Daoy (cell line): ENCODE measurements around the gene PDE9A. TPM values are rescaled to one million over a fixed set of nuclear protein-coding genes. Genes with fewer than 3 reads are reported as not detected.

Source experiments
- DNase-seq: peaks from one replicate; pipeline ENCODE4 v3.0.0-alpha.2; 2015; ENCODE audit warnings: low read depth
- total RNA-seq: library from RNA; depleted of rRNA; stranded (reverse); fragments of >200 nt; shearing (Covaris generic); gene quantifications from 2 replicates; pipeline ENCODE4 v1.2.3, GENCODE V29; 2014

The PDE9A gene
- total RNA-seq, 1 experiment from 2014 or later, result 0.17 TPM

DNA sequence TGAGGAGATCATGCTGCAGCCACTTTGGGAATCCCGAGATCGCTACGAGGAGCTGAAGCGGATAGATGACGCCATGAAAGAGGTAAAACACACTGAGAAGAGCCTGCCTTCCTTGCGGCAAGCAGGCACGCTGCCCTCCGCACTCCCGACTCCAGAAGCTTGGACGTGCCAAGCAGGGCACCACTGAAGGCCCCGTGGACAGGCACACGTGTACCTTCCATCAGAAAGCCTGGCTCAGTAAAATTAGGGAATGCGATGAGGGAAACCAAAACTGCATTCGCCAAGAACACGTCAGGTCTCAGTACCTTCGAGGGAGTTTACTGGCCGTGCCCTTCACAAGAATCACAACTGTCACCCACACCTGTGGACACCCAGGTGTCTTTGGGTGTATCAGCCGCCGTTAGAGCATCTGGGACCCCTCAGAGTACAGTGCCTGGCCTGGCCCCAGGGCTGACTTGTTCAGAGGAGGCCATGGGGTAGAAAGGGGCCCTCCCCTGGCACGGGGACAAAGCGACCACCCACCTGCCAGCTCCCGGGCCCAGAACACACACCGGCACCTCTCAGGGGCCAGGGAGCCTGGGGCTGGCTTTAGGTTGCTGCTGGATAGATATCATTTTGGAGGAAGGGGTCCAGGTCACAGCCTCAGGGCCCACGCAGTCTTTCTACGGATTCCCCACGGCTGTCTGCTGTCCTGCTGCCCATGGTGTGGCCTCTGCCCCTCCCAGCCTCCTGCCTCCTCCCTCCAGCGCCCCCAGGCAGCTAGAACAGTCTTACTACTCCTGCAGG lies 117.5 kb downstream of the PDE9A start:
- no peak for DNase-seq

DNA sequence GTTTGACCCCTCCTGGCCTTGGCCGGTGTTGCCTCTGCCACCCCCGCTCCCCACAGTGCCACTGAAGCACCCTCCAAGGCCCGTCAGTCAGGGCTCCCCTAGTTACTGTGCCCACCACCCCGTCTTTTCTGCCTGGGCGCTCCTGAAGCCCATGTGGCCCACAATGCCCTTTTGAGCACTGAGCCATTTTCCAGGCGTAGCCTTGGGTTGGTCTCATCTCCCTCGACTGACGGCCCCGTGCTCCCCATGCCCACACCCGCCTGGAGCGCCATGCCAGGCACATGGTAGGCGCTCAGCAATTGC lies 118.0 kb downstream of the PDE9A start:
- no peak for DNase-seq

DNA sequence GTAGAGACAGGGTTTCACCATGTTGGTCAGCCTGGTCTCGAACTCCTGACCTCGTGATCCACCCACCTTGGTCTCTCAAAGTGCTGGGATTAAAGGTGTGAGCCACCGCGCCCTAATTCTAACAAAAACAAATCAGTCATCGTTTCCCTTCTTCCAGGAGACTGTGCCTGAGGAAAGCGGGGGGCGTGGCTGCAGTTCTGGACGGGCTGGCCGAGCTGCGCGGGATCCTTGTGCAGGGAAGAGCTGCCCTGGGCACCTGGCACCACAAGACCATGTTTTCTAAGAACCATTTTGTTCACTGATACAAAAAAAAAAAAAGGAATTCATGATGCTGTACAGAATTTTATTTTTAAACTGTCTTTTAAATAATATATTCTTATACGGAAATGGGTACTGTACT lies 121.7 kb downstream of the PDE9A start:
- no peak for DNase-seq

DNA sequence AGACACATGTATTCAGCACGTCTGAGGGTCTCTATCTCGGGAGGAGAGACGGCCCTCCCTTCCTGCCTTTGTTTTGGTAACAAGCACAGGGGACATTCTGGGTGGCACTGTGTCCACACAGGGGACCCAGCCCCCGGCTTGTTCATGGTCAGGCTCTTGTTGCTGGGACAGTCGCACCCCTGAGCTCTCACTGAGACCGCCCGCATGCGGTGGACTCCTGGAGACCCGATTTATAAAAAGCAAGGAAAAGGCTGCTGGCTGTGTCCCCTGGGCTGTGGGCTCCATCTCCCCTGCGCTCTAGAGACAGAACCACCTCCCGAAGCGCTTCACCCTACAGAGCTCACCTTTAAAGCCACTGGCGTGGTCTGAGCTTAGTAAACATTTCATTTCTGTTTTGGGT lies 122.5 kb downstream of the PDE9A start:
- DNase-seq, result no peak

DNA sequence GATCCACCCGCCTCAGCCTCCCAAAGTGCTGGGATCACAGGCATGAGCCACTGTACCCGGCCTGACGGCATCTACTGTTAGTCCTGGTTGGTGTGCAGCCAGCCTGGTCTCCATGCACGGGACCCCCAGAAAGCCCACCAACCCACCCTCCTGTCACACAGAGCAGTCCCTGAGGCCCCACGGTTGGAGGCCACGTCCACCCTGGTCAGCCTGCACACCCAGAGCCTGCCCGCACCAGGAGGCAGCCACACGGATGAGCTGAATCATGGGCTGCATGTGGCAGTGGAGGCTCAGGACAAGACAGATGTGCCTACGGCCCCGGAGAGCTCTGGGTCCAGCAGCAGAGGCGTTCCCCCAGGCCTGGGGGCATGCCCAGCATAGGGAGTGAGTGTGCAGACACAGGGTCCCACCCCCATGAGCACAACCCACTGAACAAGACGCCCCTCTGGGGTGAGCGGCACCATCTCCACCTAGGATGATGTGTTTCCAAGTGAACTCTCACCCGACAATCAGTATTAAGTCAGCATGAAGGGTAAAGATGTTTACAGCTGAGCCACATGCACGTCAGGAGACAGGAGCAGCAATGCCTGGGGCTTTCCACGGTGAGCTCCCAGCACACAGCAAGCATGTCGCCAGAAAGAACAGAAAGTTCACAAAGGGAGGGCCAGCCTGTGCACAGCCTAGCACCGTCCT lies 123.8 kb downstream of the PDE9A start:
- DNase-seq, result peak; percentile 49

DNA sequence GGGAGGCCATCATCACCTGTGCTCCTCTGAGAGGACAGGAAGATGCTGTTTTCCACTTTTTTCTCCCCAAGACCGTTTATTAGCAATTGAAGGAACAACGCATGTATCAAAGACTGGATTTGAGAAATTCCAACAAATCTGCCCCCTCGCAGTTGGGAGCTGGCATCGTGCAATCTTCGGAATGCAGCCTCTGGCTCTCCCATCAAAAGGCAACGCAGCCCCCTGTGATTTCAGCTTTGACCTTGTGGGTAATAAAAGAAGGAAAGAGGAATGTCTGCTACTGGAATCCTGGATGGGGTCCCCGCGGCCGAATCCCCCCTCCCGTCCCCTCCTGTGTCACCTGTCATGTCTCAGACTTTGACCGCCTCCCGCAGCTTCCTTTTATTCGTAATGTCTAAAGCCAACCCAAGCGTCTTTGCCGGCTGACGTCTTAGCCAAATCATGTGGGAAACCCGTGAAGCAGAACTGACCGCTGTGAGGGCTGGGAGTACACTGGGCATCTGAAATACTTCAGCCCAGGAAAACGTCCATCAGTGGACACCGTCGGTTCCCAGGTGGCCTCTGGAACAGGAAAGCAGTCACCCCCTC lies 124.4 kb downstream of the PDE9A start:
- peak; percentile 54 for DNase-seq

DNA sequence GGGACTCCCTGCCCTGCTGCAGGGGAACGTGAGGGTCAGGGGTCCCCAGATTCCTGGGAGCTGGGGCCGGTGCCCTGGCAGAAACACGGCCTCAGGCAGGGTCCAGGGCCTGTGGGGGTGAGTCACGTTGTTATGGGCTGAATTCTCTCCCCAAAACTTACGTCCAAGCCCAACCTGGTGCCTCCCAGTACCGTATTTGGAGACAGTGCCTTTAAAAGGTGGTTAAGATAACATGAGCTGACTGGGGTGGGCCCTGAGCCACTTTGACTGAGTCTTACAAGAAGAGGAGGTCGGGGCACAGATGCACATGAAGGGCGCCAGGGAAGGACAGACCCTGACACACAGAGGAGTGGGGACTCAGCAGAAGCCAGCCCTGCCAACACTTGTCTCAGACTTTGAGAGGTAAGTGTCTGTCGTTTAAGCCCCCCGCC lies 126.0 kb downstream of the PDE9A start:
- DNase-seq, result no peak

DNA sequence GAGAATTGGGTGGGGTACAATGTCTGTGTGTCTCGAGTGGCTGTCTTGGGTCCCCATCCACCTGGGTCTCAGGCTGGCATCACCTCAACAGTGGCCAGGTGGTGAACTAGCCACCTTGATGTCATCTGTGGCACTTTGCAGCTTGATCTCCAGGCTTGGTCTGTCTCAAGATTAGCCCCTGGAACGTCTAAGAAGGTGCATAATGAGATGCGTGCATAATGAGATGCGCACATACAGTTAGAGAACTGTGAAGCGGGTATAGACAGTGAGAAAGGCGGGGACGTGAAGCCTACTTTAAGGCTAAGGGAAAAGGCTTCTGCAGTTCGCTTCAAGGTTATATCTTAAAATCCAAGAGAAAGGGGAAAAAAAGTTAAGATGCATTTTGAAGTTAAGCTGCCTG lies 127.2 kb downstream of the PDE9A start:
- no peak for DNase-seq

DNA sequence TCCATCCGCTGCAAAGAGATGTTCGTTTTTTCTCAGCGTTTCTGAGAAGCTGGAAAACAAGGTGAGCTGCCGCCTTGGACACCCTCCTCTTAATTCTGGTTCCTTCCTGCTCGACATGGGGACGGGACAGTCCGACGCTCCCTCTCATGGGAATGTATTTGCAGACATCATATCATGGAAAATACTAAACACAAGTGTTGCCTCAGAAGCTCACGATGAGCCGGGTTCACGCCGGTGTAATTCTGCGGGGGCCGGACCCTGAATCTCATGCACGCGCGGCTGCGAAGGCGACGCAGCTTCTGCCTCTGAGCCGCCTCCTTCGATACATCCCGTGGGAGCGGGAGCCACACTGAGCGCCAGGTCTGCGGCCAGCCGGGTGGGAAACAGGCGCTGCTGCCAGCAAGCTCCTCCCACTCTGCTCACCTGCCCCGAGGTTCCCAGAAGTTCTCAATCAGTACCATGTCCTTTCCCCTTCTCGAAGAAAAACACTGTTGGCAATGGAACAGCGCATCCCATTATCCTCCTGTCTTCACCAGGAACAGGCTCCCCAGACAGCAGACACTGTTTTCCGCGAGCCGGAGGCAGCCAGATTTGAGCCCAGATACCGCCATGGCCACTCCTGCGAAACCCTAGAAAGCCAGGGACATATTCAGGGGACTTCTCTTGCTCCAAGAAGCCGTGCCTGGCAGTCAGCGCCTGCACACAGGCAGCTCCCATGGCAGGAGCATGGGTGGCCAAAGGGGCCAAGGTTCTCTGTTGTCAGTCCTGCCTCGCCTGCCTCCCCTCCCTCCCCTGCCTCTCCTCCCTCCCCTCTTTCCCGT lies 127.9 kb downstream of the PDE9A start:
- DNase-seq, result no peak

DNA sequence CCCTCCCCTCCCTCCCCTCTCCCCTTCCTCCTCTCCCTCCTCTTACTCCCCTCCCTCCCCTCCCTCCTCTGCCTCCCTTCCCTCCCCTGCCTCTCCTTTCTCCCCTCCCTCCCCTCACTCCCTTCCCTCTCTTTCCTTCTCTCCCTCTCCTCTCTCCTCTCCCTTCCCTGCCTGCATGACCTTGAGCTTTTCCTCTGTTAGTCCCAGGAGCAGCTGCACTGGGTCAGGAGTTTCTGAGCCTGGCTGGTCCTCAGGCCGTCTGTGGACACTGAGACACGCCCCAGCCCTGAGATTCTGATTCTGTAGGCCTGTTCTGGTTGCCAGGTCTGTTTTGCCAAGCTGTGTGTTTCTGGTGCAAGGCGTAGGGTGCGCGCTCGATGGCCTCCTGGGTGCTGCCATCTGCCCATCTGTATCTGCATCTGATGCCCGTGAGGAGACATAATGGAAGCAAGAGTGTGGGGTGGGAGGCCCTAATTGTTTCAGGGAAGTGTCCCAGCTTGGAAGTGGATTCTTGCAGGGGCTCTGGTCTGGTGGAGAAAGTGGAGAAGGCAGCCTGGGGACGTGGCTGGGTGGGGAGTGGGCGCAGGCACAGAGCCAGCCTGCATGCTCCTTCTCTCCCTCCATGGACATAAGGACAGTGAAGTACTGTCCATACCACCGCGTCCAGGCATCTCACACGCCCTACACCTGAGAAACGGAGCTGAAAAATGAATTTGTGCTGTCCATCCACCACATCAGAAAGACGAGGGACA lies 128.7 kb downstream of the PDE9A start:
- DNase-seq, result no peak

DNA sequence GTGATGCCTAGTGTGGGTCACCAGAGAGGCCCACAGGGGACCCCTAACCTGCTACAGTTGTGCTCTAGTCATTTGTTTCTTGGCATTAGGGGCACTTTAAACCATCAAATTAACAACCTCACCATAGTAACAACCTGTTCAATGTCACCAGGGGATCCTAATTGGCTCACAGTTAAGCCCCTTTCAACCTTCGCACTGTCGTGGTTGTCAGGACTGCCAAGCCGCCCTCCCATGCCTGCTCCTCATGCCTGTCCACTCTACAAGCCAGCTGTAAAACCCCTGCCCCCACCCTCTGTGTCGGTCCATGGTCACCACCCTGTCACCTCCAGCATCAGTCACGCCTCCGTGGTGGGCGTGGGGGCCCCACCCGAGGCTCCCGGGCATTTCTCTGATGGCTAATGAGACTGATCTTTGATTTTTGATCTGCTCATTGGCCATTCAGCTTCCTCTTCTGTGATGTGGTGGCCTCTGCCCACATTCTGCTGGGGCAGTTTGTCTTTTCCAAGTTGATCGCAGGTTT lies 129.4 kb downstream of the PDE9A start:
- no peak for DNase-seq

DNA sequence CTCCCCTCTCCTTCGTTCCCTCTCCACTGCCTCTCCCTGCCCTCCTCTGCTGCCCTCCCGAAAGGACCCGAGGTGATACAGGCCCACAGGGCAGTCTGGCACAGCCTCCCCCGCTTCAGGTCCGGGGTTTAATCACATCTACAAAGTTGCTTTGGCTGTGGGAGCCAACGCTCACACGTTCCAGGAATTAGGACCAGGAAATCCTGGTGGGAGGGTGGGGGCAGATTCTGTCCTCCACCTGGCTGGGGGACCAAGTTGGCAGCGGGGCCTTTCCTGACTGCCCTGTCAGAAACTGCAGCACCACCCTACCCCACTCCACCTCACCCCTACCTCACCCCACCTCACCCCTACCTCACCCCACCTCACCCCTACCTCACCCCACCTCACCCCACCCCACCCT lies 130.9 kb downstream of the PDE9A start:
- DNase-seq, result no peak

DNA sequence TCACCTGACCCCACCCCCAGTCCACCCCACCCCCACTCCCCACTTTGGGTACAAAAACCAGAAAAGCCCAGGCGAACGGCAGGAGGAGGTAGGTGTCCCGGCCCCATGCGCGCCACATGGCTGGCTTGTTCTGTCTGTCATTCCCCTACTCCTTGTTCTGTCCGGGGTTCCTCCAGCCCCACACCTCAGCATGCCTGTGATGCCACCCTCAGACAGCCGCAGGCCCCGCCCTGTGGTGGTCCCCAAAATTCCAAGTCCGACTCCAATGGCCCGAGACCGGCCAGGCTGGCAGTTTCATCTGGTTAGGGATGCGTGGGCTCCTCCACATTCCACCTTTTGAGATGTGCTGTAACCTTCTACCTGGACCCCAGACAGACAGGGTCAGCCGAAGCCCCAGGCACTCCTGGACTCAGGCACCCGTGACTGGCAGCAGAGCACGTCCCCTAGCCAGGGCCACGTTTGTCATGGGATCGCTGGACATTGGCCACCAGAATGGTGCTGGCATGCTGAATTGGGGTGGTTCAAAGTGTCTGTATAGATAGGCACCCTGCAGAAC lies 131.6 kb downstream of the PDE9A start:
- DNase-seq, result no peak

DNA sequence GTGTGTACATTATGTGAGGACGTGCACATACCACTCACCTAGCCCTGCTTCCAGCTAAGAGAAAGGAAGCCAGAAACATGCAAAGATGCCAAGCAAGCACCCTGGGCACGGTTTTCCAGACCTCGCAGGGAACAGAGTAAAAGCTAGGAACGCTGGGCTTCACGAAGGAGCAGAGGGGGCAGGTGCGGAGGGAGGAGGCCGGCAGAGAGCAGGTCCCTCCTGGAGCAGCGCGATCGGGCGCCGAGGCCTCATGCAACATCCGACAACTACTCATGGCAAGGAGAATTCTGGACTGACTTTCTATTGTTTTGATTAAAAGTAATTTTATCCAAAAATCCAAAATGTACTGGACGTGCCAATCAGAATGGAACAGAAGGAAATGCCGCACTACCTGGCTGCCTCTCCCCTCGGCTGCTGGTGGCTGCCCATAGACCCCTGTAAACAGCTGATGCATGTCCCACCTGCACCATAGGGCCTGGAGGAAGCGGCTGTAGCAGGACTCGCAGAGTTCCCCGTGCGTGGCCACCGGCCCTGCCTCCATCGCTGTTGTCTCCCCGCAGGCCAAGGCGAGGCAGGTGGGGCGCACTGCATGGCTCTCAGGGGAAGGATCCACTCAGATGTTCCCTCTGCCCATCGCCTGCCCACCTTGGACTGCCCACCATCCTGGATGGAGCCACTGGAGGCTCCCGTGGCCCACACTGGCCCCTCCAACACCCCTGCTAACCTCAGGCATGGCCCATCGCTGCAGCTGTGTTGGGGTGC lies 132.4 kb downstream of the PDE9A start:
- no peak for DNase-seq

DNA sequence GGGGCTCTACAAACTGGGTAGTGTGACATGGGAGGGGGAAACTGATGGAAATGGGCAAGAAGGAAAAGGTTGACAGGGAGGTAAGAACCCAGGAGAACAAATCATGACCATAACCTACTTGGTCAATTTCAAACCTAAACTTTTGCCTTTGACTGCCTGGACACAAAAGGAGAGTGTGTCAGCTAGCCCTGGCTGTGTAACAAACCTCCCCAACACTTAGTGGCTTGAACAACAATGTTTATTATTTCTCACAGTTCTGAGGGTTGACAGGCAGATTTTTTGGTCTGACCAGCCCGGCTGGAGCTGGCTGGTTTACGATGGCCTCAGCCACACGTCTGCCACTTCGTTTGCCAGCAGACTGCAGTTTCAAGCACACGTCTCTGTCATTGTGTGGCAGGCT lies 133.5 kb downstream of the PDE9A start:
- DNase-seq, result no peak

DNA sequence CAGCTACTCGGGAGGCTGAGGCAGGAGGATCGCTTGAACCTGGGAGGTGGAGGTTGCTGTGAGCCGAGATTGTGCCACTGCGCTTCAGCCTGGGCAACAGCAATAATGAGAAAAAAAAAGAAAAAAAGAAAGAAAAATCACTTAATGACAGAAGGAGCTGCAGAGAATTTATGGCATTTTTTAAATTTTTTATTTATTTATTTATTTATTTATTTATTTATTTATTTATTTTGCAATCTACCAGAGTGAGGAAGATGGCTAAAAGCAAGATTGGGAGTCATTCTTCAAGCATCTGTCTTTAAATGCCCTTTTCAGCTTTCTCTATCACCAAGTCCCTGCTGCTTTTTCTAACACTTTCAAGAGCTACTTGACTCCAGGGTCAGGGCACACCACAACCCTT lies 134.2 kb downstream of the PDE9A start:
- no peak for DNase-seq

DNA sequence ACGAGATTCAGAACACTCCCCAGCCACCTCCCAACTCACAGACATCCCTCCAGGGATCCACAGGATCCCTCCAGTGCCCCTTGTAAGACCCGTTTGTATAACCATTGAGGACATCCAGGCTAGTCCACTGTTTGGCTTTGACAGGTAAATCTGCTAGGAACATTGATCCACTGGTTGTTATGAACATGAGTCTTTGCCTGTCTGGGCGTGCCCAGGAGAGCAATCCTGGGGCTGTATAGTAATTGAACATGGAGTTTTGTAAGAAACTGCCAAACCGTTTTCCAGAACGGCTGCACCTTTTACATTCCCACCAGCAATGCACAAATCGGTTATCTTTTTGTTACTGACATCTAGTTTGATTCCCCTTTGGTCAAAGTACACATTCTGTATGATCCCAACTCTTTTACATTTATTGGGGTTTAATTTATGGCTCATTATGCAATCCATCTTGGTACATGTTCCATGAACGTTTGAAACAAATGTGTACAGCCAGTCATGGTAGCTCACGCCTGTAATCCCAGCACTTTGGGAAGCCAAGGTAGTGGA lies 137.2 kb downstream of the PDE9A start:
- DNase-seq, result no peak

DNA sequence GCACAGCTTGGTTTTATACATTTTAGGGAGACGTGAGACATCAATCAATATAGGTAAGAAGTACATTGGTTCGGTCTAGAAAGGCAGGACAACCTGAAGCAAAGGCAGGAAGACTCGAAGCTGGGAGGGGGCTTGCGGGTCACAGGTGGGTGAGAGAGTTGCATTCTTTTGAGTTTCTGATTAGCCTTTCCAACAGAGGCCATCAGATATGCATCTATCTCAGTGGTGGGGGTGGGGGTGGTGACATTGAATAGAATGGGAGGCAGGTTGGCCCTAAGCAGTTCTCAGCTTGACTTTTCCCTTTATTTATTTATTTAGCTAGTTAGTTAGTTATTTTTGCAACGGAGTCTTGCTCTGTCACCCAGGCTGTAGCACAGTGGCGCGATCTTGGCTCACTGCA lies 140.4 kb downstream of the PDE9A start:
- DNase-seq, result no peak

DNA sequence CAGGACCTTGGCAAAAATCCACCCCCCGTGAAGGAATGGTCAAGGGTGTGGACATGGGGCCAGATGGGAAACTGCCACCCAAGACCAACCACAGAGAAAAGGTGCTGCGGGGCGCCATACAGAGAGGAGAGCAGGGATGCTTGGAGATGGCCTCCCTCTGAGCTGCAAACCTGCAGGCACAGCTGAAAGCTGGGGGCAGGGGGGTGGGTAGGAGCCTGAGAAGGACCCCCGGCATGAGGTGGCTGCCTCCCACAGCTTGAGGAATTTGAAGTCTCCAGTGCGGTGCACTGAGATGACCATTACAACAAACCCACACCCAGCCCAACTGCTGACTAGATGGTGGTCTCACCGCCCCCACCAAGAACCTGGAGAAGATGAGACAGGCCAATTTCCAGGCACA lies 141.1 kb downstream of the PDE9A start:
- DNase-seq, result no peak
